H1 (cell line): ENCODE results near the gene RALGAPA1. TPM values are rescaled to one million over a fixed set of nuclear protein-coding genes. Genes with fewer than 3 reads are reported as not detected.

Experiments used
- ASH2L ChIP-seq: fragments of 200-600, 300-600 bp; sonication (generic); IDR thresholded peaks from one replicate; pipeline ENCODE4 v1.7.1; 2017; ENCODE audit warnings: low read length
- ATF2 ChIP-seq: IDR thresholded peaks from 2 replicates; pipeline ENCODE4 v1.6.1; 2012; ENCODE audit warnings: low read length, inconsistent platforms
- BCL11A ChIP-seq, 2 experiments: IDR thresholded peaks; one replicate each; pipeline ENCODE4 v1.6.1; 2011; ENCODE audit warnings: low read depth in 2 of 2, low read length in 2 of 2, mild to moderate bottlenecking in 2 of 2
- BRCA1 ChIP-seq: IDR thresholded peaks from 2 replicates; pipeline ENCODE4 v1.6.1; 2012; ENCODE audit warnings: low read depth, low read length, improper control_type of control experiment
- CBX8 ChIP-seq: fragments of 300-800, 300-1000 bp; sonication (generic); IDR thresholded peaks from 2 replicates; pipeline ENCODE4 v1.7.1; 2016; ENCODE audit warnings: low read depth, low read length, borderline replicate concordance
- CHD1 ChIP-seq: IDR thresholded peaks from 2 replicates; pipeline ENCODE4 v1.6.1; 2012; ENCODE audit warnings: low read depth, low read length, improper control_type of control experiment
- CREB1 ChIP-seq: IDR thresholded peaks from 2 replicates; pipeline ENCODE4 v1.6.1; 2012; ENCODE audit warnings: inconsistent platforms
- E2F6 ChIP-seq: IDR thresholded peaks from 2 replicates; pipeline ENCODE4 v1.6.1; 2012; ENCODE audit warnings: inconsistent platforms
- EP300 ChIP-seq, 2 experiments: IDR thresholded peaks; 1 replicate in 1 of 2; 2 replicates in 1 of 2; pipeline ENCODE4 v1.6.1; 2011 to 2012; ENCODE audit warnings: low read depth in 2 of 2, low read length in 2 of 2, mild to moderate bottlenecking in 2 of 2, borderline replicate concordance in 1 of 2, inconsistent platforms in 1 of 2, moderate library complexity in 1 of 2
- GABPA ChIP-seq: IDR thresholded peaks from 2 replicates; pipeline ENCODE4 v1.6.1; 2011; ENCODE audit warnings: mild to moderate bottlenecking, low read length, moderate library complexity, borderline replicate concordance; ENCODE audit not compliant: insufficient read depth
- JUND ChIP-seq: IDR thresholded peaks from 2 replicates; pipeline ENCODE4 v1.6.1; 2011; ENCODE audit warnings: mild to moderate bottlenecking, improper control_type of control experiment, low read length
- KDM4A ChIP-seq: IDR thresholded peaks from one replicate; pipeline ENCODE4 v1.7.1; 2012; ENCODE audit warnings: low read depth, mild to moderate bottlenecking, moderate library complexity, low read length, inconsistent platforms; ENCODE audit not compliant: severe bottlenecking
- NRF1 ChIP-seq: IDR thresholded peaks from 2 replicates; pipeline ENCODE4 v1.6.1; 2011; ENCODE audit warnings: mild to moderate bottlenecking, low read depth, low read length, improper control_type of control experiment
- PHF8 ChIP-seq: fragments of 200-600 bp; sonication (generic); conservative IDR thresholded peaks from 2 replicates; pipeline ENCODE4 v1.7.1; 2012; ENCODE audit warnings: low read depth, mild to moderate bottlenecking, inconsistent platforms, low read length, moderate library complexity
- RNF2 ChIP-seq: fragments of 200-900, 300-1000 bp; sonication (generic); IDR thresholded peaks from 2 replicates; pipeline ENCODE4 v1.7.1; 2016; ENCODE audit warnings: borderline replicate concordance, low read depth, mild to moderate bottlenecking, antibody characterized with exemption, low read length; ENCODE audit not compliant: poor library complexity, severe bottlenecking; ENCODE audit errors: missing control alignments
- SIN3A ChIP-seq, 2 experiments: IDR thresholded peaks in 1 of 2; conservative IDR thresholded peaks in 1 of 2; 2 replicates each; pipeline ENCODE4 v1.6.1; 2011 to 2012; ENCODE audit warnings: low read length in 2 of 2, improper control_type of control experiment in 1 of 2, low read depth in 1 of 2, mild to moderate bottlenecking in 1 of 2
- SP1 ChIP-seq: IDR thresholded peaks from 2 replicates; pipeline ENCODE4 v1.6.1; 2011; ENCODE audit warnings: low read depth, low read length
- SP4 ChIP-seq: IDR thresholded peaks from 2 replicates; pipeline ENCODE4 v1.6.1; 2012; ENCODE audit warnings: low read length, inconsistent platforms
- TAF7 ChIP-seq: optimal IDR thresholded peaks from 2 replicates; pipeline ENCODE3; 2011; ENCODE audit warnings: low read depth, mild to moderate bottlenecking, inconsistent platforms, low read length, moderate library complexity, borderline replicate concordance
- TBP ChIP-seq: IDR thresholded peaks from 2 replicates; pipeline ENCODE4 v1.6.1; 2011; ENCODE audit warnings: low read depth, low read length, improper control_type of control experiment
- TCF12 ChIP-seq: IDR thresholded peaks from 2 replicates; pipeline ENCODE4 v1.6.1; 2011; ENCODE audit warnings: low read depth, mild to moderate bottlenecking, low read length
- ZNF274 ChIP-seq: IDR thresholded peaks from 2 replicates; pipeline ENCODE4 v1.7.0; 2012; ENCODE audit warnings: low read length, borderline replicate concordance; ENCODE audit errors: extremely low read depth
- polyA plus RNA-seq, 7 experiments: library from polyadenylated mRNA; depleted of rRNA in 3 of 7; stranded (reverse) in 5 of 7; unstranded in 2 of 7; fragments of >200 nt in 5 of 7; fragments of 200-250 nt in 2 of 7; gene quantifications; 1 replicate in 5 of 7; 2 replicates in 1 of 7; 4 replicates in 1 of 7; pipeline versions ENCODE4 v1.2.1 to v1.2.3, GENCODE V29; 2011 to 2013; ENCODE audit warnings: missing spikeins in 2 of 7, mixed read lengths in 2 of 7
- total RNA-seq: library from RNA; stranded (reverse); fragmentation: NEBNext Ultra II Directional; extraction: Animal tissue kit (Norgen Biotek cat#: 25700); gene quantifications from 2 replicates; pipeline ENCODE4 v1.2.1, GENCODE V29; 2021

The RALGAPA1 gene
- total and polyA plus RNA-seq, 2 of the 8 experiments (the other 6 are each of a cell fraction or from before 2014, with no cell fraction given): 4.2 to 26.7 TPM

- TF ChIP-seq TCF12: no peak
- TF ChIP-seq NRF1: no peak
- no peak for TF ChIP-seq E2F6
- TF ChIP-seq CBX8: no peak
- TF ChIP-seq TBP: peak; percentile 51; the same call in 1 of the 2 replicates
- no peak for TF ChIP-seq BRCA1
- peak; percentile 94 for TF ChIP-seq ASH2L
- TF ChIP-seq CHD1: no peak
- TF ChIP-seq SIN3A (conservative IDR thresholded peaks at IDR 0.05 in 1 of 2, IDR thresholded peaks at IDR 0.05 in 1 of 2; ENCODE audit: low read depth in 1 of 2, low read length in 2 of 2): no peak; a peak in 1 of 4 replicates
- TF ChIP-seq BCL11A (IDR thresholded peaks at IDR 0.05; ENCODE audit: low read depth in 2 of 2, low read length in 2 of 2): no peak
- peak; percentile 82 for TF ChIP-seq TAF7
- no peak for TF ChIP-seq GABPA
- TF ChIP-seq ZNF274: no peak
- peak; percentile 69 for TF ChIP-seq KDM4A
- TF ChIP-seq RNF2: no peak
- TF ChIP-seq EP300 (IDR thresholded peaks at IDR 0.05; ENCODE audit: borderline replicate concordance in 1 of 2, low read depth in 2 of 2, low read length in 2 of 2): no peak
- TF ChIP-seq CREB1: peak; percentile 93
- no peak for TF ChIP-seq JUND
- peak; percentile 77; the same call in 1 of the 2 replicates for TF ChIP-seq SP1
- TF ChIP-seq SP4: 0 out of 2 replicates have a peak, but pooled peaks have one; percentile 47
- no peak for TF ChIP-seq ATF2
- TF ChIP-seq PHF8: peak; percentile 95
Measured at GRCh38 chr14:35826218-35826951, 17.3 kb upstream of the RALGAPA1 start, which contains the start of gene BRMS1L (continued).
